HEK293 (cell line): Measurements from ENCODE around the gene NCOA6.
A peak's percentile ranks its signal among the peaks of the same experiment; 100 is the strongest.

Source experiments
- GLI2 ChIP-seq: fragments of 450-650 bp; formaldehyde crosslinking; IDR thresholded peaks from 2 replicates; pipeline ENCODE4; 2017; ENCODE audit warnings: missing biosample characterization, missing genetic modification characterization, low read depth, borderline replicate concordance
- GLI4 ChIP-seq: fragments of 450-650 bp; formaldehyde crosslinking; IDR thresholded peaks from 2 replicates; pipeline ENCODE4 v1.5.1; 2016; ENCODE audit warnings: missing biosample characterization, missing genetic modification characterization
- GLIS1 ChIP-seq: fragments of 450-650 bp; formaldehyde crosslinking; IDR thresholded peaks from 2 replicates; pipeline ENCODE4 v1.5.1; 2016; ENCODE audit warnings: missing biosample characterization, missing genetic modification characterization
- KLF8 ChIP-seq: fragments of 450-650 bp; formaldehyde crosslinking; IDR thresholded peaks from 2 replicates; pipeline ENCODE4 v1.5.1; 2016; ENCODE audit warnings: missing biosample characterization, missing genetic modification characterization
- SP7 ChIP-seq: fragments of 450-650 bp; formaldehyde crosslinking; IDR thresholded peaks from 2 replicates; pipeline ENCODE4 v1.5.1; 2016; ENCODE audit warnings: missing biosample characterization, missing genetic modification characterization
- YY1 ChIP-seq: fragments of 450-650 bp; formaldehyde crosslinking; IDR thresholded peaks from 2 replicates; pipeline ENCODE4 v1.5.1; 2018; ENCODE audit warnings: missing biosample characterization, missing genetic modification characterization
- ZBTB17 ChIP-seq: fragments of 450-650 bp; formaldehyde crosslinking; IDR thresholded peaks from 2 replicates; pipeline ENCODE4 v1.5.1; 2016; ENCODE audit warnings: missing biosample characterization, missing genetic modification characterization
- ZBTB21 ChIP-seq: fragments of 450-650 bp; formaldehyde crosslinking; IDR thresholded peaks from 2 replicates; pipeline ENCODE4 v1.5.1; 2017; ENCODE audit warnings: missing biosample characterization, missing genetic modification characterization
- ZEB2 ChIP-seq: fragments of 450-650 bp; formaldehyde crosslinking; IDR thresholded peaks from 2 replicates; pipeline ENCODE4 v1.5.1; 2016; ENCODE audit warnings: missing biosample characterization, missing genetic modification characterization
- ZNF174 ChIP-seq: fragments of 450-650 bp; formaldehyde crosslinking; IDR thresholded peaks from 2 replicates; pipeline ENCODE4 v1.5.0; 2017; ENCODE audit warnings: missing biosample characterization, mild to moderate bottlenecking, missing genetic modification characterization
- ZNF2 ChIP-seq: fragments of 450-650 bp; formaldehyde crosslinking; IDR thresholded peaks from 2 replicates; pipeline ENCODE4 v1.5.1; 2016; ENCODE audit warnings: missing biosample characterization, missing genetic modification characterization
- ZNF335 ChIP-seq: fragments of 450-650 bp; formaldehyde crosslinking; conservative IDR thresholded peaks from 2 replicates; pipeline ENCODE4 v1.5.1; 2016; ENCODE audit warnings: missing biosample characterization, missing genetic modification characterization
- ZNF350 ChIP-seq: fragments of 450-650 bp; formaldehyde crosslinking; IDR thresholded peaks from 2 replicates; pipeline ENCODE4 v1.5.0; 2017; ENCODE audit warnings: missing biosample characterization, mild to moderate bottlenecking, missing genetic modification characterization
- ZNF354C ChIP-seq: fragments of 450-650 bp; formaldehyde crosslinking; IDR thresholded peaks from 2 replicates; pipeline ENCODE4 v1.5.1; 2016; ENCODE audit warnings: missing biosample characterization, missing genetic modification characterization, low read depth, borderline replicate concordance
- ZNF473 ChIP-seq: fragments of 450-650 bp; formaldehyde crosslinking; IDR thresholded peaks from 2 replicates; pipeline ENCODE4 v1.5.1; 2017; ENCODE audit warnings: missing biosample characterization, missing genetic modification characterization
- ZNF514 ChIP-seq: fragments of 450-650 bp; formaldehyde crosslinking; IDR thresholded peaks from 2 replicates; pipeline ENCODE4 v1.5.1; 2016; ENCODE audit warnings: missing biosample characterization, missing genetic modification characterization
- ZNF555 ChIP-seq: fragments of 450-650 bp; formaldehyde crosslinking; conservative IDR thresholded peaks from 2 replicates; pipeline ENCODE4 v1.5.1; 2017; ENCODE audit warnings: missing biosample characterization, mild to moderate bottlenecking, missing genetic modification characterization, inconsistent platforms
- ZNF558 ChIP-seq: fragments of 450-650 bp; formaldehyde crosslinking; IDR thresholded peaks from 2 replicates; pipeline ENCODE4 v1.5.1; 2016; ENCODE audit warnings: missing biosample characterization, missing genetic modification characterization
- ZNF600 ChIP-seq: fragments of 450-650 bp; formaldehyde crosslinking; IDR thresholded peaks from 2 replicates; pipeline ENCODE4 v1.5.1; 2016; ENCODE audit warnings: missing biosample characterization, missing genetic modification characterization
- ZNF776 ChIP-seq: fragments of 450-650 bp; formaldehyde crosslinking; IDR thresholded peaks from 2 replicates; pipeline ENCODE4 v1.5.0; 2017; ENCODE audit warnings: missing biosample characterization, missing genetic modification characterization, borderline replicate concordance
- TF ChIP-seq, protein P1 (sequence below): fragments of 450-650 bp; formaldehyde crosslinking; IDR thresholded peaks from 2 replicates; pipeline ENCODE4; 2016; ENCODE audit warnings: missing biosample characterization, missing genetic modification characterization
- TF ChIP-seq, protein P2 (sequence below): fragments of 450-650 bp; formaldehyde crosslinking; IDR thresholded peaks from 2 replicates; pipeline ENCODE4 v1.5.1; 2017; ENCODE audit warnings: missing biosample characterization, missing genetic modification characterization
- TF ChIP-seq, protein P3 (sequence below): fragments of 450-650 bp; formaldehyde crosslinking; IDR thresholded peaks from 2 replicates; pipeline ENCODE4 v1.5.0; 2017; ENCODE audit warnings: missing biosample characterization, missing genetic modification characterization, borderline replicate concordance
- TF ChIP-seq, protein P4 (sequence below): fragments of 450-650 bp; formaldehyde crosslinking; IDR thresholded peaks from 2 replicates; pipeline ENCODE4 v1.5.1; 2016; ENCODE audit warnings: missing biosample characterization, missing genetic modification characterization
- TF ChIP-seq, protein P5 (sequence below): fragments of 450-650 bp; formaldehyde crosslinking; IDR thresholded peaks from 2 replicates; pipeline ENCODE4 v1.5.1; 2016; ENCODE audit warnings: missing biosample characterization, missing genetic modification characterization
- TF ChIP-seq, protein P6 (sequence below): fragments of 450-650 bp; formaldehyde crosslinking; IDR thresholded peaks from 2 replicates; pipeline ENCODE4 v1.5.1; 2016; ENCODE audit warnings: missing biosample characterization, missing genetic modification characterization
- TF ChIP-seq, protein P7 (sequence below): fragments of 450-650 bp; formaldehyde crosslinking; IDR thresholded peaks from 2 replicates; pipeline ENCODE4 v1.5.1; 2017; ENCODE audit warnings: missing biosample characterization, missing genetic modification characterization

NCOA6 gene

DNA sequence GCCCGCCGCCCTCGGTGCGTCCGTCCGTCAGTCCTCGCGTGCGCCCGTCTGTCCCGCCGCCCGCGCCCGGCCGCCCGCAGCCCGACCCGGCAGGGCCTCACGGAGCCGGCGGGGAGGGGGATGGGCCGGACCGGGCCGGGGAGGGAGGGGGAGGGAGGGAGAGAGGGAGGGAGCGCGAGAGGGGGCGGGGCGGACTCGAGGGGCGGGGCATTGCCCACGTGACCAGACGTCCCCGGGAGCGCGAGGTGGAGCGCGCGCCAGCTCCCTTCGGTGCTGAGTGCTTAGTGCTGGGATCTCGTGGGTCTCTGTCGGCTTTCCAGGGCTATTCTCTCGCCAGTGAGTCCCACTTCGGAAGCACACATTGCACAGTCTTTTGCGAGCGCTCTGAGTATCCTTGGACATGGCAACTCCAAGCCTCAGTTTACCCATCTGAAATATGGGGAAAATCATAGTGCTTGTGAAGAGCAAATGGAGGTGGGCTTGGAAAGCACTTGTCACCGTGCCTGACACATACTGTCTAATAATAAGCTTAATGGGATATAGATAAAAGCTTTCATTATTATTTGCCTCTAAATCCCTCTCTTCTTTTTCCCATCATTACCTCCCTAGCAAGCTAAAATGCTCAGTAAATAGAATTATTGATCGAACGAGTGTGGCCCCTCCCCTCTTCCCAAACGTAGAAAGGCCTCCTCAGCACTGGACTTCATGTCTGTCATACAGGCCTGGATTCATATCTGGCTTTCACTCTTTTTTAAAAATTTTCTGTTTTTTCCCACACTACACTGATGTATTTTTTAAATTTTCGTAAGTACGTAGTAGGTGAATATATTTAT is at the start of gene NCOA6 (continued):
- TF ChIP-seq, protein P1, sequence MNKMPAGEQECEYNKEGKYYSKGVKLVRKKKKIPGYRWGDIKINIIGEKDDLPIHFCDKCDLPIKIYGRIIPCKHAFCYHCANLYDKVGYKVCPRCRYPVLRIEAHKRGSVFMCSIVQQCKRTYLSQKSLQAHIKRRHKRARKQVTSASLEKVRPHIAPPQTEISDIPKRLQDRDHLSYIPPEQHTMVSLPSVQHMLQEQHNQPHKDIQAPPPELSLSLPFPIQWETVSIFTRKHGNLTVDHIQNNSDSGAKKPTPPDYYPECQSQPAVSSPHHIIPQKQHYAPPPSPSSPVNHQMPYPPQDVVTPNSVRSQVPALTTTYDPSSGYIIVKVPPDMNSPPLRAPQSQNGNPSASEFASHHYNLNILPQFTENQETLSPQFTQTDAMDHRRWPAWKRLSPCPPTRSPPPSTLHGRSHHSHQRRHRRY (tag by site-specific recombination) = no peak
- TF ChIP-seq ZNF350 (no peak), ZNF2 (tag by site-specific recombination) (no peak), ZEB2 (tag by site-specific recombination) (peak; percentile 71), GLIS1 (tag by site-specific recombination) (peak; percentile 39), ZNF514 (tag by site-specific recombination) (no peak), ZNF555 (tag by site-specific recombination) (no peak), SP7 (tag by site-specific recombination) (peak; percentile 67), KLF8 (tag by site-specific recombination) (peak; percentile 44; the same call in 1 of the 2 replicates), ZNF335 (tag by site-specific recombination) (peak; percentile 78), ZNF354C (tag by site-specific recombination) (no peak), YY1 (0 out of 2 replicates have a peak, but pooled peaks have one; percentile 45), ZNF776 (tag by site-specific recombination) (no peak), ZNF174 (no peak), GLI2 (tag by site-specific recombination) (no peak), GLI4 (tag by site-specific recombination) (no peak), ZNF558 (tag by site-specific recombination) (no peak), ZBTB17 (tag by site-specific recombination) (peak; percentile 49; the same call in 1 of the 2 replicates), ZBTB21 (no peak), ZNF473 (tag by site-specific recombination) (no peak), ZNF600 (tag by site-specific recombination) (no peak)
- TF ChIP-seq, protein P2, sequence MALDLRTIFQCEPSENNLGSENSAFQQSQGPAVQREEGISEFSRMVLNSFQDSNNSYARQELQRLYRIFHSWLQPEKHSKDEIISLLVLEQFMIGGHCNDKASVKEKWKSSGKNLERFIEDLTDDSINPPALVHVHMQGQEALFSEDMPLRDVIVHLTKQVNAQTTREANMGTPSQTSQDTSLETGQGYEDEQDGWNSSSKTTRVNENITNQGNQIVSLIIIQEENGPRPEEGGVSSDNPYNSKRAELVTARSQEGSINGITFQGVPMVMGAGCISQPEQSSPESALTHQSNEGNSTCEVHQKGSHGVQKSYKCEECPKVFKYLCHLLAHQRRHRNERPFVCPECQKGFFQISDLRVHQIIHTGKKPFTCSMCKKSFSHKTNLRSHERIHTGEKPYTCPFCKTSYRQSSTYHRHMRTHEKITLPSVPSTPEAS (tag by site-specific recombination) = no peak
- TF ChIP-seq, protein P3, sequence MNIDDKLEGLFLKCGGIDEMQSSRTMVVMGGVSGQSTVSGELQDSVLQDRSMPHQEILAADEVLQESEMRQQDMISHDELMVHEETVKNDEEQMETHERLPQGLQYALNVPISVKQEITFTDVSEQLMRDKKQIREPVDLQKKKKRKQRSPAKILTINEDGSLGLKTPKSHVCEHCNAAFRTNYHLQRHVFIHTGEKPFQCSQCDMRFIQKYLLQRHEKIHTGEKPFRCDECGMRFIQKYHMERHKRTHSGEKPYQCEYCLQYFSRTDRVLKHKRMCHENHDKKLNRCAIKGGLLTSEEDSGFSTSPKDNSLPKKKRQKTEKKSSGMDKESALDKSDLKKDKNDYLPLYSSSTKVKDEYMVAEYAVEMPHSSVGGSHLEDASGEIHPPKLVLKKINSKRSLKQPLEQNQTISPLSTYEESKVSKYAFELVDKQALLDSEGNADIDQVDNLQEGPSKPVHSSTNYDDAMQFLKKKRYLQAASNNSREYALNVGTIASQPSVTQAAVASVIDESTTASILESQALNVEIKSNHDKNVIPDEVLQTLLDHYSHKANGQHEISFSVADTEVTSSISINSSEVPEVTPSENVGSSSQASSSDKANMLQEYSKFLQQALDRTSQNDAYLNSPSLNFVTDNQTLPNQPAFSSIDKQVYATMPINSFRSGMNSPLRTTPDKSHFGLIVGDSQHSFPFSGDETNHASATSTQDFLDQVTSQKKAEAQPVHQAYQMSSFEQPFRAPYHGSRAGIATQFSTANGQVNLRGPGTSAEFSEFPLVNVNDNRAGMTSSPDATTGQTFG = no peak
- TF ChIP-seq, protein P4, sequence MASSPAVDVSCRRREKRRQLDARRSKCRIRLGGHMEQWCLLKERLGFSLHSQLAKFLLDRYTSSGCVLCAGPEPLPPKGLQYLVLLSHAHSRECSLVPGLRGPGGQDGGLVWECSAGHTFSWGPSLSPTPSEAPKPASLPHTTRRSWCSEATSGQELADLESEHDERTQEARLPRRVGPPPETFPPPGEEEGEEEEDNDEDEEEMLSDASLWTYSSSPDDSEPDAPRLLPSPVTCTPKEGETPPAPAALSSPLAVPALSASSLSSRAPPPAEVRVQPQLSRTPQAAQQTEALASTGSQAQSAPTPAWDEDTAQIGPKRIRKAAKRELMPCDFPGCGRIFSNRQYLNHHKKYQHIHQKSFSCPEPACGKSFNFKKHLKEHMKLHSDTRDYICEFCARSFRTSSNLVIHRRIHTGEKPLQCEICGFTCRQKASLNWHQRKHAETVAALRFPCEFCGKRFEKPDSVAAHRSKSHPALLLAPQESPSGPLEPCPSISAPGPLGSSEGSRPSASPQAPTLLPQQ (tag by site-specific recombination) = peak; percentile 33; the same call in 1 of the 2 replicates
- TF ChIP-seq, protein P5, sequence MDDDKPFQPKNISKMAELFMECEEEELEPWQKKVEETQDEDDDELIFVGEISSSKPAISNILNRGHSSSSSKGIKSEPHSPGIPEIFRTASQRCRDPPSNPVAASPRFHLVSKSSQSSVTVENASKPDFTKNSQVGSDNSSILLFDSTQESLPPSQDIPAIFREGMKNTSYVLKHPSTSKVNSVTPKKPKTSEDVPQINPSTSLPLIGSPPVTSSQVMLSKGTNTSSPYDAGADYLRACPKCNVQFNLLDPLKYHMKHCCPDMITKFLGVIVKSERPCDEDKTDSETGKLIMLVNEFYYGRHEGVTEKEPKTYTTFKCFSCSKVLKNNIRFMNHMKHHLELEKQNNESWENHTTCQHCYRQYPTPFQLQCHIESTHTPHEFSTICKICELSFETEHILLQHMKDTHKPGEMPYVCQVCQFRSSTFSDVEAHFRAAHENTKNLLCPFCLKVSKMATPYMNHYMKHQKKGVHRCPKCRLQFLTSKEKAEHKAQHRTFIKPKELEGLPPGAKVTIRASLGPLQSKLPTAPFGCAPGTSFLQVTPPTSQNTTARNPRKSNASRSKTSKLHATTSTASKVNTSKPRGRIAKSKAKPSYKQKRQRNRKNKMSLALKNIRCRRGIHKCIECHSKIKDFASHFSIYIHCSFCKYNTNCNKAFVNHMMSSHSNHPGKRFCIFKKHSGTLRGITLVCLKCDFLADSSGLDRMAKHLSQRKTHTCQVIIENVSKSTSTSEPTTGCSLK (tag by site-specific recombination) = no peak
- TF ChIP-seq, protein P6, sequence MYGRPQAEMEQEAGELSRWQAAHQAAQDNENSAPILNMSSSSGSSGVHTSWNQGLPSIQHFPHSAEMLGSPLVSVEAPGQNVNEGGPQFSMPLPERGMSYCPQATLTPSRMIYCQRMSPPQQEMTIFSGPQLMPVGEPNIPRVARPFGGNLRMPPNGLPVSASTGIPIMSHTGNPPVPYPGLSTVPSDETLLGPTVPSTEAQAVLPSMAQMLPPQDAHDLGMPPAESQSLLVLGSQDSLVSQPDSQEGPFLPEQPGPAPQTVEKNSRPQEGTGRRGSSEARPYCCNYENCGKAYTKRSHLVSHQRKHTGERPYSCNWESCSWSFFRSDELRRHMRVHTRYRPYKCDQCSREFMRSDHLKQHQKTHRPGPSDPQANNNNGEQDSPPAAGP (tag by site-specific recombination) = 0 out of 2 replicates have a peak, but pooled peaks have one; percentile 62
- TF ChIP-seq, protein P7, sequence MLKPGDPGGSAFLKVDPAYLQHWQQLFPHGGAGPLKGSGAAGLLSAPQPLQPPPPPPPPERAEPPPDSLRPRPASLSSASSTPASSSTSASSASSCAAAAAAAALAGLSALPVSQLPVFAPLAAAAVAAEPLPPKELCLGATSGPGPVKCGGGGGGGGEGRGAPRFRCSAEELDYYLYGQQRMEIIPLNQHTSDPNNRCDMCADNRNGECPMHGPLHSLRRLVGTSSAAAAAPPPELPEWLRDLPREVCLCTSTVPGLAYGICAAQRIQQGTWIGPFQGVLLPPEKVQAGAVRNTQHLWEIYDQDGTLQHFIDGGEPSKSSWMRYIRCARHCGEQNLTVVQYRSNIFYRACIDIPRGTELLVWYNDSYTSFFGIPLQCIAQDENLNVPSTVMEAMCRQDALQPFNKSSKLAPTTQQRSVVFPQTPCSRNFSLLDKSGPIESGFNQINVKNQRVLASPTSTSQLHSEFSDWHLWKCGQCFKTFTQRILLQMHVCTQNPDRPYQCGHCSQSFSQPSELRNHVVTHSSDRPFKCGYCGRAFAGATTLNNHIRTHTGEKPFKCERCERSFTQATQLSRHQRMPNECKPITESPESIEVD (tag by site-specific recombination) = no peak
